PC-3 (cell line): Measurements from ENCODE around the gene MCTP2. TPM values are rescaled to one million over a fixed set of nuclear protein-coding genes. Genes with fewer than 3 reads are reported as not detected.

Source experiments
- ATAC-seq: fragments of 200-7000 bp; cut with Tn5 transposase; 2 replicates; pipeline ENCODE4 v1.9.1; 2020; ENCODE audit warnings: mild to moderate bottlenecking, moderate library complexity
- BruUV-seq: library from RNA; stranded (reverse); fragments of 400-500 nt; replicated peaks from 2 replicates; lab custom pipeline; 2021; lab: Mats Ljungman, UMichigan
- CTCF ChIA-PET: fragments of 300-600 bp; sonication (Branson Sonifier 250); formaldehyde crosslinking; loops from one replicate; lab custom pipeline; 2022; ENCODE audit warnings: antibody characterized with exemption; lab: Charles Lee
- POLR2A ChIA-PET: fragments of 300-600 bp; sonication (Branson Sonifier 250); formaldehyde crosslinking; loops from one replicate; lab custom pipeline; 2022; ENCODE audit warnings: antibody characterized with exemption; ENCODE audit not compliant: unreplicated experiment; lab: Charles Lee
- DNase-seq: peaks from one replicate; pipeline ENCODE4 v3.0.0-alpha.2; 2015
- H2AFZ ChIP-seq: fragments of 300-600 bp; sonication (generic); 2 replicates; pipeline ENCODE4 v1.6.0; 2016; ENCODE audit warnings: antibody characterized with exemption, low read length
- H3F3A ChIP-seq: fragments of 300-600 bp; sonication (generic); one replicate; pipeline ENCODE4 v1.6.0; 2017; ENCODE audit warnings: antibody characterized with exemption, low read length, control low read depth, mild to moderate bottlenecking; ENCODE audit not compliant: unreplicated experiment
- H3K27ac ChIP-seq: fragments of 300-600 bp; sonication (generic); 2 replicates; pipeline ENCODE4 v1.5.1; 2016; ENCODE audit warnings: mild to moderate bottlenecking, low read length
- H3K27me3 ChIP-seq: fragments of 300-600 bp; sonication (generic); 2 replicates; pipeline ENCODE4 v1.6.1; 2016; ENCODE audit warnings: low read length, mixed read lengths
- H3K36me3 ChIP-seq: fragments of 300-600 bp; sonication (generic); 2 replicates; pipeline ENCODE4 v1.6.1; 2016; ENCODE audit warnings: low read depth, mixed run types, low read length, mixed read lengths
- H3K4me1 ChIP-seq: fragments of 300-600 bp; sonication (generic); 2 replicates; pipeline ENCODE4 v1.5.1; 2016; ENCODE audit warnings: low read length; ENCODE audit not compliant: insufficient read depth
- H3K4me2 ChIP-seq: fragments of 300-600 bp; sonication (generic); 2 replicates; pipeline ENCODE4 v1.6.0; 2016; ENCODE audit warnings: low read length
- H3K4me3 ChIP-seq: fragments of 300-600 bp; sonication (generic); 2 replicates; pipeline ENCODE4 v1.5.1; 2016; ENCODE audit warnings: mild to moderate bottlenecking, low read length, mixed read lengths
- H3K79me2 ChIP-seq: fragments of 300-600 bp; sonication (generic); 2 replicates; pipeline ENCODE4 v1.6.1; 2017; ENCODE audit warnings: low read length, mixed read lengths
- H3K9ac ChIP-seq: fragments of 300-600 bp; sonication (generic); 2 replicates; pipeline ENCODE4 v1.6.0; 2016; ENCODE audit warnings: mild to moderate bottlenecking, low read length
- H3K9me2 ChIP-seq: fragments of 300-600 bp; sonication (generic); replicated peaks from 2 replicates; pipeline ENCODE4 v1.6.1; 2016; ENCODE audit warnings: mixed run types, low read length, mixed read lengths
- H3K9me3 ChIP-seq: fragments of 300-600 bp; sonication (generic); 2 replicates; pipeline ENCODE4 v1.6.1; 2016; ENCODE audit warnings: low read length, mixed read lengths
- H4K20me1 ChIP-seq: fragments of 300-600 bp; sonication (generic); 2 replicates; pipeline ENCODE4 v1.6.1; 2016; ENCODE audit warnings: low read length, mixed read lengths
- CTCF ChIP-seq: fragments of 300-600 bp; sonication (generic); conservative IDR thresholded peaks from 2 replicates; pipeline ENCODE4 v1.5.1; 2017; ENCODE audit warnings: antibody characterized with exemption, low read depth, mild to moderate bottlenecking, low read length
- EZH2 ChIP-seq: fragments of 300-600 bp; sonication (generic); IDR thresholded peaks from one replicate; pipeline ENCODE4 v1.6.1; 2017; ENCODE audit warnings: antibody characterized with exemption, mild to moderate bottlenecking, low read length; ENCODE audit not compliant: unreplicated experiment
- EZH2phosphoT487 ChIP-seq: fragments of 300-600 bp; sonication (generic); IDR thresholded peaks from 2 replicates; pipeline ENCODE4 v1.6.1; 2018; ENCODE audit warnings: mild to moderate bottlenecking, antibody characterized with exemption, low read length, borderline replicate concordance
- intact Hi-C: fragments of 100-400 bp; cut with micrococcal nuclease; formaldehyde crosslinking; loops from 2 replicates; pipeline ENCODE4 v1.9.0; 2023
- total RNA-seq: library from RNA; depleted of rRNA; stranded (reverse); fragments of >200 nt; gene quantifications from 2 replicates; pipeline ENCODE4 v1.2.3, GENCODE V29; 2014

MCTP2 gene
- total RNA-seq, 1 experiment from 2014 or later = 6.2 TPM

- Histone ChIP-seq H3K27me3 (no peaks in the 10 kb centered on the region), H3K4me1 (no peaks in the 10 kb centered on the region), H3K36me3 (no peaks in the 10 kb centered on the region), H3K4me3 (no peak overlapping the region), H3K9me3 (no peaks in the 10 kb centered on the region), H3K4me2 (no peak overlapping the region), H3K9me2 (no peaks in the 10 kb centered on the region), H3K9ac (no peak overlapping the region), H3K27ac (no peak overlapping the region), H2AFZ (no peak overlapping the region), H4K20me1 (no peaks in the 10 kb centered on the region), H3F3A (no peaks in the 10 kb centered on the region), H3K79me2 (no peaks in the 10 kb centered on the region)
- intact Hi-C loops = no loop called here
- POLR2A ChIA-PET = no interaction called here
- CTCF ChIA-PET = no interaction called here
- no peak for DNase-seq
- ATAC-seq = no peak
- TF ChIP-seq CTCF (no peak), EZH2 (no peak), EZH2phosphoT487 (no peak)
- no TSS peak for BruUV-seq
Measured at GRCh38 chr15:94314639-94315038, 83.3 kb downstream of the MCTP2 start.

GRCh38 chr15:94317211-94317610 is 85.8 kb downstream of the MCTP2 start:
- TF ChIP-seq CTCF = no peak
- no peak for TF ChIP-seq EZH2phosphoT487
- no peak for TF ChIP-seq EZH2
- no peak overlapping the region for H3K27ac ChIP-seq
- H3K36me3 ChIP-seq = no peaks in the 10 kb centered on the region
- no peaks in the 10 kb centered on the region for H4K20me1 ChIP-seq
- POLR2A ChIA-PET = no interaction called here
- CTCF ChIA-PET = no interaction called here
- ATAC-seq = no peak
- H3K4me2 ChIP-seq = no peak overlapping the region
- H3K4me1 ChIP-seq = no peaks in the 10 kb centered on the region
- no peaks in the 10 kb centered on the region for H3K9me2 ChIP-seq
- H3K27me3 ChIP-seq = no peaks in the 10 kb centered on the region
- BruUV-seq = no TSS peak
- no peaks in the 10 kb centered on the region for H3K9me3 ChIP-seq
- no peaks in the 10 kb centered on the region for H3K79me2 ChIP-seq
- H3K9ac ChIP-seq = no peak overlapping the region
- DNase-seq = no peak
- intact Hi-C loops = no loop called here
- no peak overlapping the region for H2AFZ ChIP-seq
- H3F3A ChIP-seq = no peaks in the 10 kb centered on the region
- H3K4me3 ChIP-seq = no peak overlapping the region

GRCh38 chr15:94322141-94322540 is 90.8 kb downstream of the MCTP2 start:
- H3K4me3 ChIP-seq = no peak overlapping the region
- no peaks in the 10 kb centered on the region for H3K27me3 ChIP-seq
- no peaks in the 10 kb centered on the region for H3K79me2 ChIP-seq
- no peaks in the 10 kb centered on the region for H3K36me3 ChIP-seq
- no peak overlapping the region for H3K9ac ChIP-seq
- no peaks in the 10 kb centered on the region for H4K20me1 ChIP-seq
- H3F3A ChIP-seq = no peaks in the 10 kb centered on the region
- CTCF ChIA-PET = no interaction called here
- H3K9me2 ChIP-seq = no peaks in the 10 kb centered on the region
- no peak overlapping the region for H3K4me2 ChIP-seq
- H2AFZ ChIP-seq = no peak overlapping the region
- POLR2A ChIA-PET = no interaction called here
- TF ChIP-seq CTCF (no peak), EZH2phosphoT487 (no peak), EZH2 (no peak)
- no peaks in the 10 kb centered on the region for H3K9me3 ChIP-seq
- DNase-seq (no peak), ATAC-seq (no peak)
- H3K27ac ChIP-seq = no peak overlapping the region
- intact Hi-C loops = no loop called here
- H3K4me1 ChIP-seq = no peaks in the 10 kb centered on the region
- no TSS peak for BruUV-seq
